ACC112 (cell line): ENCODE measurements around the gene PTPRE.

Experiments used
- H2AFZ ChIP-seq: fragments of 200-600 bp; sonication (generic); one replicate; pipeline ENCODE4 v1.6.0; 2017; ENCODE audit warnings: antibody characterized with exemption, low read length; ENCODE audit not compliant: unreplicated experiment
- H3K27ac ChIP-seq: fragments of 200-600 bp; sonication (generic); 2 replicates; pipeline ENCODE4 v1.5.1; 2014; ENCODE audit warnings: low read depth, mild to moderate bottlenecking, antibody characterized with exemption, low read length, moderate library complexity
- H3K27me3 ChIP-seq: fragments of 200-600 bp; sonication (generic); 2 replicates; pipeline ENCODE4 v1.6.1; 2014; ENCODE audit warnings: mild to moderate bottlenecking, antibody characterized with exemption, low read length, moderate library complexity, mixed read lengths; ENCODE audit not compliant: insufficient read depth
- H3K36me3 ChIP-seq: fragments of 200-600 bp; sonication (generic); 2 replicates; pipeline ENCODE4 v1.6.1; 2016; ENCODE audit warnings: mild to moderate bottlenecking, antibody characterized with exemption, low read length, moderate library complexity, mixed read lengths; ENCODE audit not compliant: insufficient read depth
- H3K4me1 ChIP-seq: fragments of 200-600 bp; sonication (generic); one replicate; pipeline ENCODE4 v1.6.1; 2016; ENCODE audit warnings: low read length, mixed read lengths; ENCODE audit not compliant: insufficient read depth, unreplicated experiment, control insufficient read depth
- H3K4me3 ChIP-seq: fragments of 200-600 bp; sonication (generic); 2 replicates; pipeline ENCODE4 v1.5.1; 2014; ENCODE audit warnings: mild to moderate bottlenecking, low read depth, low read length
- H3K79me2 ChIP-seq: fragments of 200-600 bp; sonication (generic); one replicate; pipeline ENCODE4 v1.6.0; 2016; ENCODE audit warnings: low read length; ENCODE audit not compliant: control insufficient read depth, unreplicated experiment, insufficient read depth

PTPRE gene

GRCh38 chr10:128027822-128028507 lies 121.1 kb downstream of the PTPRE start:
- Histone ChIP-seq H3K4me3 (no peak overlapping the region), H3K27me3 (no peaks in the 10 kb centered on the region), H2AFZ (no peak overlapping the region), H3K4me1 (no peaks in the 10 kb centered on the region), H3K79me2 (no peaks in the 10 kb centered on the region), H3K27ac (no peak overlapping the region), H3K36me3 (no peaks in the 10 kb centered on the region)

GRCh38 chr10:128028508-128029289 lies 121.8 kb downstream of the PTPRE start:
- Histone ChIP-seq H2AFZ (no peak overlapping the region), H3K36me3 (no peaks in the 10 kb centered on the region), H3K27me3 (no peaks in the 10 kb centered on the region), H3K27ac (no peak overlapping the region), H3K79me2 (no peaks in the 10 kb centered on the region), H3K4me3 (no peak overlapping the region), H3K4me1 (no peaks in the 10 kb centered on the region)

- no peak overlapping the region for H3K4me3 ChIP-seq
- H2AFZ ChIP-seq: no peak overlapping the region
- H3K36me3 ChIP-seq: no peaks in the 10 kb centered on the region
- H3K27me3 ChIP-seq: no peaks in the 10 kb centered on the region
- no peak overlapping the region for H3K27ac ChIP-seq
- H3K79me2 ChIP-seq: no peaks in the 10 kb centered on the region
- H3K4me1 ChIP-seq: no peaks in the 10 kb centered on the region
These were observed 122.4 kb downstream of the PTPRE start for GRCh38 chr10:128029290-128029651.

GRCh38 chr10:128029731-128030369 lies 122.9 kb downstream of the PTPRE start:
- no peak overlapping the region for H3K4me3 ChIP-seq
- no peaks in the 10 kb centered on the region for H3K36me3 ChIP-seq
- H3K27me3 ChIP-seq: no peaks in the 10 kb centered on the region
- H3K79me2 ChIP-seq: no peaks in the 10 kb centered on the region
- H3K27ac ChIP-seq: no peak overlapping the region
- no peak overlapping the region for H2AFZ ChIP-seq
- no peaks in the 10 kb centered on the region for H3K4me1 ChIP-seq

- H3K79me2 ChIP-seq: no peaks in the 10 kb centered on the region
- H3K27ac ChIP-seq: no peak overlapping the region
- H3K4me3 ChIP-seq: no peak overlapping the region
These were observed 123.7 kb downstream of the PTPRE start for GRCh38 chr10:128030498-128031072.

GRCh38 chr10:128031216-128031615 lies 124.3 kb downstream of the PTPRE start:
- no peaks in the 10 kb centered on the region for H3K27me3 ChIP-seq
- H3K79me2 ChIP-seq: no peaks in the 10 kb centered on the region
- no peak overlapping the region for H2AFZ ChIP-seq
- no peaks in the 10 kb centered on the region for H3K36me3 ChIP-seq
- no peak overlapping the region for H3K27ac ChIP-seq
- no peaks in the 10 kb centered on the region for H3K4me1 ChIP-seq
- no peak overlapping the region for H3K4me3 ChIP-seq

More at GRCh38 chr10:128030498-128031072, 123.7 kb downstream of the PTPRE start:
- no peaks in the 10 kb centered on the region for H3K36me3 ChIP-seq
- no peaks in the 10 kb centered on the region for H3K4me1 ChIP-seq
- H3K27me3 ChIP-seq: no peaks in the 10 kb centered on the region
- no peak overlapping the region for H2AFZ ChIP-seq

GRCh38 chr10:128032466-128032865 lies 125.6 kb downstream of the PTPRE start:
- H3K79me2 ChIP-seq: no peaks in the 10 kb centered on the region
- no peak overlapping the region for H2AFZ ChIP-seq

GRCh38 chr10:128035557-128035973 lies 128.7 kb downstream of the PTPRE start:
- Histone ChIP-seq H3K4me3 (no peak overlapping the region), H3K36me3 (no peaks in the 10 kb centered on the region), H2AFZ (no peak overlapping the region), H3K27me3 (no peaks in the 10 kb centered on the region), H3K4me1 (peaks cover 9% of the 10 kb centered on the region), H3K27ac (no peak overlapping the region), H3K79me2 (no peaks in the 10 kb centered on the region)

More at GRCh38 chr10:128032466-128032865, 125.6 kb downstream of the PTPRE start:
- peaks cover 8% of the 10 kb centered on the region for H3K4me1 ChIP-seq
- no peaks in the 10 kb centered on the region for H3K27me3 ChIP-seq
- H3K36me3 ChIP-seq: no peaks in the 10 kb centered on the region
- no peak overlapping the region for H3K27ac ChIP-seq
- no peak overlapping the region for H3K4me3 ChIP-seq

GRCh38 chr10:128036011-128036615 lies 129.2 kb downstream of the PTPRE start:
- no peaks in the 10 kb centered on the region for H3K27me3 ChIP-seq
- H2AFZ ChIP-seq: no peak overlapping the region

GRCh38 chr10:128036746-128037543 lies 130.0 kb downstream of the PTPRE start:
- H3K4me1 ChIP-seq: peaks cover 9% of the 10 kb centered on the region
- no peaks in the 10 kb centered on the region for H3K27me3 ChIP-seq
- H3K36me3 ChIP-seq: no peaks in the 10 kb centered on the region
- no peak overlapping the region for H3K4me3 ChIP-seq
- no peak overlapping the region for H2AFZ ChIP-seq
- peak overlapping the region; percentile 37; the same call in 1 of the 2 replicates for H3K27ac ChIP-seq
- no peaks in the 10 kb centered on the region for H3K79me2 ChIP-seq

More at GRCh38 chr10:128036011-128036615, 129.2 kb downstream of the PTPRE start:
- no peaks in the 10 kb centered on the region for H3K79me2 ChIP-seq
- peaks cover 9% of the 10 kb centered on the region for H3K4me1 ChIP-seq
- H3K36me3 ChIP-seq: no peaks in the 10 kb centered on the region
- no peak overlapping the region for H3K4me3 ChIP-seq
- no peak overlapping the region for H3K27ac ChIP-seq
